ENCODE results near the gene RTRAF. TPM values are rescaled to one million over a fixed set of nuclear protein-coding genes. Genes with fewer than 3 reads are reported as not detected.

The RTRAF gene
- total RNA-seq, 1 experiment from 2014 or later = 93.7 TPM

DNA sequence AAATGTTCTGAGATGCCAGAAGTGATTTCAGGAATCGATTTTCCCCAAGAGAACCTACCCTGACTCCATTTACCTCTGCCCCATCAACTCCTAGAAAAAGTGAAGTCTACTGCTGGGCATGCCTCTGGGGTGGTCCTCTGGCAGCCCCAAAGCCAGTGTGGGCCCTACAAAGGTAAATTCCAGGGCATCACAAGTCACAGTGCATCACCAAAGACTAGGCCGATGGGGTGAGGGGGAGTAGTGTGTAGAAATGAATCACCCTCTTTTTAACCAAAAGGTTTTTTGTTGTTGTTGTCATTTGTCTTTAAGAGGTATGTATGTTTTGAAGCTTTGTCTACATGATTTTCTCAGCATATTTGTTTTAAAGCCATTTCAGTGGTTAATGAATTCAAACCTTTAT, 46.4 kb upstream of the RTRAF start:
- TF ChIP-seq, protein P1, sequence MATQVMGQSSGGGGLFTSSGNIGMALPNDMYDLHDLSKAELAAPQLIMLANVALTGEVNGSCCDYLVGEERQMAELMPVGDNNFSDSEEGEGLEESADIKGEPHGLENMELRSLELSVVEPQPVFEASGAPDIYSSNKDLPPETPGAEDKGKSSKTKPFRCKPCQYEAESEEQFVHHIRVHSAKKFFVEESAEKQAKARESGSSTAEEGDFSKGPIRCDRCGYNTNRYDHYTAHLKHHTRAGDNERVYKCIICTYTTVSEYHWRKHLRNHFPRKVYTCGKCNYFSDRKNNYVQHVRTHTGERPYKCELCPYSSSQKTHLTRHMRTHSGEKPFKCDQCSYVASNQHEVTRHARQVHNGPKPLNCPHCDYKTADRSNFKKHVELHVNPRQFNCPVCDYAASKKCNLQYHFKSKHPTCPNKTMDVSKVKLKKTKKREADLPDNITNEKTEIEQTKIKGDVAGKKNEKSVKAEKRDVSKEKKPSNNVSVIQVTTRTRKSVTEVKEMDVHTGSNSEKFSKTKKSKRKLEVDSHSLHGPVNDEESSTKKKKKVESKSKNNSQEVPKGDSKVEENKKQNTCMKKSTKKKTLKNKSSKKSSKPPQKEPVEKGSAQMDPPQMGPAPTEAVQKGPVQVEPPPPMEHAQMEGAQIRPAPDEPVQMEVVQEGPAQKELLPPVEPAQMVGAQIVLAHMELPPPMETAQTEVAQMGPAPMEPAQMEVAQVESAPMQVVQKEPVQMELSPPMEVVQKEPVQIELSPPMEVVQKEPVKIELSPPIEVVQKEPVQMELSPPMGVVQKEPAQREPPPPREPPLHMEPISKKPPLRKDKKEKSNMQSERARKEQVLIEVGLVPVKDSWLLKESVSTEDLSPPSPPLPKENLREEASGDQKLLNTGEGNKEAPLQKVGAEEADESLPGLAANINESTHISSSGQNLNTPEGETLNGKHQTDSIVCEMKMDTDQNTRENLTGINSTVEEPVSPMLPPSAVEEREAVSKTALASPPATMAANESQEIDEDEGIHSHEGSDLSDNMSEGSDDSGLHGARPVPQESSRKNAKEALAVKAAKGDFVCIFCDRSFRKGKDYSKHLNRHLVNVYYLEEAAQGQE (IDR thresholded peaks at IDR 0.05; ENCODE audit: insufficient read depth in 1 of 2, low read depth in 2 of 2, low read length in 1 of 2) = no peak
- TF ChIP-seq POLR2AphosphoS5 (IDR thresholded peaks at IDR 0.05; ENCODE audit: low read depth, low read length) (no peak), TCF7L2 (IDR thresholded peaks at IDR 0.05; ENCODE audit: low read depth, low read length) (no peak), SIN3A (IDR thresholded peaks at IDR 0.05; ENCODE audit: borderline replicate concordance, insufficient read depth, low read depth, low read length) (no peak)
- TF ChIP-seq, protein P2, sequence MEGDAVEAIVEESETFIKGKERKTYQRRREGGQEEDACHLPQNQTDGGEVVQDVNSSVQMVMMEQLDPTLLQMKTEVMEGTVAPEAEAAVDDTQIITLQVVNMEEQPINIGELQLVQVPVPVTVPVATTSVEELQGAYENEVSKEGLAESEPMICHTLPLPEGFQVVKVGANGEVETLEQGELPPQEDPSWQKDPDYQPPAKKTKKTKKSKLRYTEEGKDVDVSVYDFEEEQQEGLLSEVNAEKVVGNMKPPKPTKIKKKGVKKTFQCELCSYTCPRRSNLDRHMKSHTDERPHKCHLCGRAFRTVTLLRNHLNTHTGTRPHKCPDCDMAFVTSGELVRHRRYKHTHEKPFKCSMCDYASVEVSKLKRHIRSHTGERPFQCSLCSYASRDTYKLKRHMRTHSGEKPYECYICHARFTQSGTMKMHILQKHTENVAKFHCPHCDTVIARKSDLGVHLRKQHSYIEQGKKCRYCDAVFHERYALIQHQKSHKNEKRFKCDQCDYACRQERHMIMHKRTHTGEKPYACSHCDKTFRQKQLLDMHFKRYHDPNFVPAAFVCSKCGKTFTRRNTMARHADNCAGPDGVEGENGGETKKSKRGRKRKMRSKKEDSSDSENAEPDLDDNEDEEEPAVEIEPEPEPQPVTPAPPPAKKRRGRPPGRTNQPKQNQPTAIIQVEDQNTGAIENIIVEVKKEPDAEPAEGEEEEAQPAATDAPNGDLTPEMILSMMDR (IDR thresholded peaks at IDR 0.05) = no peak
- Histone ChIP-seq H3K27me3 (ENCODE audit: control insufficient read depth, insufficient read depth, low read length) (no peaks in the 10 kb centered on the region; the same call in 1 of the 2 replicates), H3K36me3 (ENCODE audit: control insufficient read depth, insufficient read depth, low read length) (no peaks in the 10 kb centered on the region), H3K4me1 (ENCODE audit: control insufficient read depth, insufficient read depth, low read length) (no peaks in the 10 kb centered on the region), H3K4me3 (ENCODE audit: low read depth in 2 of 2, low read length in 2 of 2) (no peak overlapping the region), H3K9me3 (ENCODE audit: control insufficient read depth, insufficient read depth, low read depth, low read length) (no peaks in the 10 kb centered on the region), H3K27ac (ENCODE audit: low read length) (no peak overlapping the region)
- ChIA-PET CTCF (no interaction called here), POLR2A (no interaction called here)
- intact Hi-C loops (cut with micrococcal nuclease; ENCODE audit: unreplicated experiment) = no loop called here
- no peak for DNase-seq (ENCODE audit: low read depth, low spot score)
- no peak for ATAC-seq
- BruUV-seq (replicated peaks) = no TSS peak
- in situ Hi-C loops (cut with HindIII; ENCODE audit: low pct_unique_long_range_greater_than_20kb, low sequenced_read_pairs) = no loop called here

DNA sequence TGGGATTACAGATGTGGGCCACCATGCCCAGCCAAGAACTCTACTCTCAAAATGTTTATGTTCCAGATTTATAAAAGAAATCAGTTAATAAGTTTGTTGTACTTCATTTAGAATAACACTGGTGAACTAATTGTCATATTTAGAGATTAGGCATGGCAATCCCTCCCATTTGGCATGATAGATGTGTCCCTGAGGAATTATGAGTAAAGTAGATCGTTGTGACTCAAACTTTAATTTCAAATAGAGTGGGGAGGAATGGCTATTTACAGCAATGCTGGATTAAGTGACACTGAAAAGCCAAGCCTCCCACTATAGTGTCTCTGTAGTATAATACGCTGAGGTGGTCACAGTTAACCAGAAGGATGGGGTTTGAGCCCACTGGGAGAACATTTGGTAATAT, 39.3 kb upstream of the RTRAF start:
- in situ Hi-C loops (cut with HindIII; ENCODE audit: low pct_unique_long_range_greater_than_20kb, low sequenced_read_pairs) = no loop called here
- Histone ChIP-seq H3K4me3 (ENCODE audit: low read depth in 2 of 2, low read length in 2 of 2) (no peak overlapping the region), H3K9me3 (ENCODE audit: control insufficient read depth, insufficient read depth, low read depth, low read length) (no peaks in the 10 kb centered on the region), H3K4me1 (ENCODE audit: control insufficient read depth, insufficient read depth, low read length) (no peaks in the 10 kb centered on the region), H3K36me3 (ENCODE audit: control insufficient read depth, insufficient read depth, low read length) (no peaks in the 10 kb centered on the region), H3K27ac (ENCODE audit: low read length) (no peak overlapping the region), H3K27me3 (ENCODE audit: control insufficient read depth, insufficient read depth, low read length) (no peaks in the 10 kb centered on the region; the same call in 1 of the 2 replicates)
- ChIA-PET POLR2A (no interaction called here), CTCF (no interaction called here)
- no TSS peak for BruUV-seq (replicated peaks)
- TF ChIP-seq POLR2AphosphoS5 (IDR thresholded peaks at IDR 0.05; ENCODE audit: low read depth, low read length) (no peak), TCF7L2 (IDR thresholded peaks at IDR 0.05; ENCODE audit: low read depth, low read length) (no peak), SIN3A (IDR thresholded peaks at IDR 0.05; ENCODE audit: borderline replicate concordance, insufficient read depth, low read depth, low read length) (no peak)
- TF ChIP-seq, protein P1 (IDR thresholded peaks at IDR 0.05; ENCODE audit: insufficient read depth in 1 of 2, low read depth in 2 of 2, low read length in 1 of 2) = no peak
- TF ChIP-seq, protein P2 (IDR thresholded peaks at IDR 0.05) = no peak
- no peak for DNase-seq (ENCODE audit: low read depth, low spot score)
- intact Hi-C loops (cut with micrococcal nuclease; ENCODE audit: unreplicated experiment) = no loop called here
- no peak for ATAC-seq
